HG02884 (cell line): ENCODE measurements around the gene FRS2.
A peak's percentile ranks its signal among the peaks of the same experiment; 100 is the strongest.
"Not testable (repeated sequence)": the region's sequence is repeated elsewhere in the genome, so short reads cannot be mapped to it uniquely, and the experiment has no call there.

Experiments
- ATAC-seq: cut with Tn5 transposase; IDR thresholded peaks from one replicate; pipeline ENCODE4 v1.9.1; 2021; ENCODE audit warnings: mild to moderate bottlenecking, moderate library complexity; ENCODE audit not compliant: unreplicated experiment

FRS2 gene

GRCh38 chr12:69570545-69571399 lies 100.6 kb downstream of the FRS2 start:
- no peak for ATAC-seq

DNA sequence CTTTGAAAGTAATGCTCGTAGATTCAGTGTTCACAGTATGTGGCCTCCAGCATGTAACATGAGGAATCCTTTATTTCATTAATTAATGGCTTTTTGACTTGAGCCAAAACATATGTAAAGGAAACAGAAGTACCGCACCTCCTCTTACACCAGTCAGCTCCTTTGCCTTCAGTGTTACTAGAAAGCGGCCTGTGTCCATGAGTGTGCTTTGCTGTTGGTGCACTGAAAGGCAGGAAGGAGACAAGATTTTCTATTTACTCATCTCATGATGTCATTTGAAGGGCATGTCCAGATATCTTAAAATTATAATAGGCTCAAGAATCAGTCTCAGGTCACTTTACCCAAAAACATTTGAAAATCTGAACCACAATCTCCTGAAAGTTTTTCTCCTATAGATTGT lies 105.2 kb downstream of the FRS2 start:
- no peak for ATAC-seq

GRCh38 chr12:69578283-69578682 lies 108.1 kb downstream of the FRS2 start:
- no peak for ATAC-seq

DNA sequence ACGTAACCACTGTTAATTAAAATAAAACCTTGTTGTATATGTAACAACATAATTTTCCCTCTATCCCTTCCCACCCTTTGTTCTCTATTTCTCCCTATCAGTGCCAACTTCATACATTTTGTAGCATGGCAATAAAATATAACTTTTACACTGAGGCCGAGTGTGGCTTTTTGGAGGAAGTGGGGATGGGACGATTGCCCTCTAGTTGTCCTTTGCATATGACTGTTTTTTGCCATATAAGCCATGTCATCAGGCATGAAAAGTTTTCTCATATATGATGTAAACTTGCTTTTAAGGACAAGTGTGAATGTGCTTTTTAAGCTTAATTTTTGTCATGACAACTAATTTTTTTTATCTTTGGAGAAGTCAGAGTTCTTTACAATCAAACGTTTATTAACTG lies 108.8 kb downstream of the FRS2 start:
- peak; percentile 67 for ATAC-seq

GRCh38 chr12:69580074-69580473 lies 109.9 kb downstream of the FRS2 start:
- ATAC-seq, result no peak

- no peak for ATAC-seq
Observed at GRCh38 chr12:69583203-69583602, 113.0 kb downstream of the FRS2 start.

DNA sequence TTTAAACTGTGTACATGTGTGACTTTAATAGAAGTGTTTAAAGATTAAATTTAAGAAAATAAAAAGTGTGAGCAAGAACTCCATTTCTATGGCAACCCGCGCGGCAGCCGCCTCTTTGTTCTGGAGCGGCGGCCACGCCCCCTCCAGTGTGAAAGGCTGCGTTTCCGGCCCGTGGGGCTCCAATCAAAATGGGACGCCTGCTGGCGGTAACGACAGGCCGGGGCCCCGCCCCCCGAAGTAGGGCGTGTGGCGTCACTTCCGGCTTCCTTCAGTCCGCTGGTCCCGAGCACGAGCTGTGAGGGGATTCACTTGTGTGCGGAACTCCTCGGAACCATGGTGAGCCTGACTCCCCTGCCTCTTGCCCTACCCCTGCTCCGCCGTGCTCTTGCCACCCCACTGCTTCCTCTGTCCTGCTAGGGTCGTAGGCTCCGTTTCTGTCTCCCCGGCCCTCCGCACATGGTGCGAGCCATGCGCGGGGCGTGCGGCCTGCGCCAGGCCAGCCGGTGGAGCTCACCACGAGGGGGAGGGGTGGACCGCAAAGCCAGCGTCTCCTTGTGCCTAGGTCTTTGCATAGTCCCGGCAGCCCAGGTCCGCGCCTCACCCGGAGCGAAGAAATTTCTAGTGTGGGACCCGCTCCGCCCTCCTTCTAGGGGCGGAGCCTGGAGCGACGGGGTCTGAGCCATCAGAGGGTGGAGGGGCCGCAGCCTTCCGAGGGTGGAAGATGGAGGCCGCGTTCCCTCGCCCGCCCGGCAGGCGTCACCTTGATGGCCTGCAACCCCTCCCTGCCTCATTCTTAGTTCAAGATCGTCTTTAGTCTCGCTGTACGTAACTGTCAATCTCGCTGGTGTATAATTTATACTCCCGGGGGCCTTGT lies 115.2 kb downstream of the FRS2 start, which contains the start of gene CCT2:
Gene CCT2, plus strand, starts transcription at position 271 of the 874 bp plus-strand sequence. Its CDS starts 63 bp downstream, at position 334.
- ATAC-seq, result peak; percentile 97

- ATAC-seq, result no peak
Observed at GRCh38 chr12:69588527-69588926, 118.3 kb downstream of the FRS2 start.

DNA sequence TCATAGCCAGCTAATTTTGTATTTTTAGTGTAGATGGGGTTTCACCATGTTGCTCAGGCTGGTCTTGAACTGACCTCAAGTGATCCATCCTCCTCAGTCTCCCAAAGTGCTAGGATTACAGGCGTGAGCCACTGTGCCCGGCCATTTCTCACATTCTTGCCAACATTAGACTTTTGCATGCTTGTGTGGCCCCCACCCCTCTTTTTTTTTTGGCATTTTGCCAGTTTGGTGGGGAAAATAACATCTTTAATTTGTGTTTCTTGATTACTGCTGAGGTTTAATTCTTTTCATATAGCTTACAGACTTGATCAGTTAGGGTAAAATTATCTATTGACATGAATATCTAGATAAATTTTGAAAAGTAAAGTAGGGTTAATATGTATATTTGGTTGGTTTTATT lies 118.9 kb downstream of the FRS2 start:
- no peak for ATAC-seq

GRCh38 chr12:69595689-69596088 lies 125.5 kb downstream of the FRS2 start:
- no peak for ATAC-seq

- no peak for ATAC-seq
Observed at GRCh38 chr12:69598174-69598753, 128.1 kb downstream of the FRS2 start.

DNA sequence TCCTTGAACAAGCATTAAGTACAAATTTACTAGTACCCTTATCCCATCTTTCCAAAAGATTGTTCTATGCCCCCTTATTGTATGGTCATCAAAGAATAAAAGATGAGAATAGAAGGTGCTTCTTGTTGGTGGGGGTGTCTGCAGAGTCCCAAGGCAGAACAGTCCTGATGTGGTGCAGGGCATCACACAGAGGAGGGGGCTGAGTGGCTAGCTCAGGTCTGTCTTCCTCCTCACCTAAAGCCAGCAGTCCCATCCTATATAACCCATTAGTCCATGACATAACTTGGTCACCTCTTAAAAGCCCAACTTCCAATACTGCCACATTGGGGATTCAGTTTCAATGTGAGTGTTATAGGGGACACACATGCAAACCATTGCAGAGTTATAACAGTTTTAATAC lies 130.6 kb downstream of the FRS2 start:
- ATAC-seq, result no peak

GRCh38 chr12:69601962-69602685 lies 131.9 kb downstream of the FRS2 start:
- no peak for ATAC-seq

- no peak for ATAC-seq
Observed at GRCh38 chr12:69602954-69603353, 132.8 kb downstream of the FRS2 start.

DNA sequence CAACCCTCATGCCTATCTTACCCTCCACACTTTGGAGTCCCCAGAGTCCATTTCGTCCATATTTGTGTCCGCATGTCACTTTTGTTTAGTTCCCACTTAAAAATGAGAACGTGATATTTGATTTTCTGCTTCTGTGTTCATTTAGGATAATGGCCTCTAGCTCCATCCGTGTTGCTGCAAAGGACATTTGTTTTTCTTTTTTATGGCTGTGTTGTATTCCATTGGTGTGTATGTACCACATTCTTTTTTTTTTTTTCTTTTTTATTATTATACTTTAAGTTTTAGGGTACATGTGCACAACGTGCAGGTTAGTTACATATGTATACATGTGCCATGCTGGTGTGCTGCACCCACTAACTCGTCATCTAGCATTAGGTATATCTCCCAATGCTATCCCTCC lies 133.4 kb downstream of the FRS2 start:
- not testable (repeated sequence) for ATAC-seq

GRCh38 chr12:69604275-69604674 lies 134.1 kb downstream of the FRS2 start:
- ATAC-seq, result not testable (repeated sequence)

- ATAC-seq, result no peak
Observed at GRCh38 chr12:69608114-69608513, 137.9 kb downstream of the FRS2 start.

DNA sequence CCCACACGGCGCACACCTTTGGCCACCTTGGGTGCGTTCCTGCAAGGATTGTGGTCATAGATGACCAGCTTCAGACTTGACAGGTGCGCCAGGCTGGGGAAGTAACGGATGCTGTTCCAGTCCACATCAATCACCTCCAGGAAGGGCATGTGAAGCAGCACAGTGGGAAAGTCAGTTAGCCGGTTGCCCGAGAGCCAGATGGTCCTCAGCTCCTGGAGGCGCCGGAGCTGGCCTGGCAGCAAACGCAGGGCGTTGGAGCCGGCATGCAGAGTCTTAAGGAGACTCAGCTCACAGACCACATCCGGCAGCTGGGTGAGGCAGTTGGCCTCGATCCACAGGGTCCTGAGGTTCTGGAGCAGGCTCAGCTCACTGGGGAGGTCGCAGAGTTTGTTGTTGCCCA lies 139.9 kb downstream of the FRS2 start:
- no peak for ATAC-seq

DNA sequence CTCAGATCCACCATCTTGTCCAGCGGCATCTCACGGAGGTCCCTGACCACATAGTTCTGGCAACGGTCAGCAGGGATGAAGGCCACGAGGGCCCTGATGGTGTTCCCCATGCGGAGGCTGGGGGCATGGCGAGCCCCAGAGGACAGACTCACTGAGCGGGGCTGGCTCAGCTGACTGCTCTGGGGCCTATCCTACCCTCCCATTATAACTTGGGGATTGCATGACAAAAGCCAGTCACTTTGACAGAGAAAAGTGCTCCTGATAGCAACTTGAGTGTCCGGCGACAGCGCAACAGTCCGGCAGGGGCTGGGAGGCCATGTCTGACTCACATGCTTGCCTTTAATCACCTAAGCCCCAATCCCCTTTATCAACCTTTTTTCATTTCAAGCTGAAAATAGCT lies 140.5 kb downstream of the FRS2 start, which contains the start of gene LRRC10:
Gene LRRC10, minus strand, starts transcription at position 179 of the 400 bp plus-strand sequence. Its CDS starts 69 bp downstream, at position 110.
- ATAC-seq, result no peak

- no peak for ATAC-seq
Observed at GRCh38 chr12:69613351-69613750, 143.2 kb downstream of the FRS2 start.

- ATAC-seq, result no peak
Observed at GRCh38 chr12:69616025-69616424, 145.8 kb downstream of the FRS2 start.
